Measurements from ENCODE around the gene VANGL1.

VANGL1 gene

DNA sequence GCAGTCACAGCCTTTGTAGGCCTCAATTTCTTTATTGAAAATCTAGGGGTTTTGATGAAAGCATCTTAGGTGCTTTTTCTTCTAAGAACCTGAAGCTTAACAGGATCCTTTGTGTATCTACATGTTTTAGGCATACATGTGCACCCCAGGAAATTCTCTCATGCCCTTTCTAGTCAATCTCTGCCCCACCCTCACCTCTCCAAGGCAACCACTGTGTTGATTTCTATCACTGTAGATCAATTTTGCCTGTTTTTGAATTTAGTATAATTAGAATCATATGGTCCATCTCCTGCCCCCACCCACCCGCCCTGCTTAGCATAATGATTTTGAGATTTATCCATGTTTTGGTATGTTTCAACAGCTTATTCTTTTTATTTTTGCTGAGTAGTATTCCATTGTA lies 19.4 kb downstream of the VANGL1 start:
- Histone ChIP-seq H3K4me3 (ENCODE audit: control insufficient read depth in 1 of 7, extremely low read depth in 1 of 7, insufficient read depth in 4 of 7, low read depth in 2 of 7, low read length in 6 of 7) (no peak overlapping the region), H3K27ac (ENCODE audit: insufficient read depth in 1 of 2, low read depth in 1 of 2, low read length in 2 of 2, poor library complexity in 1 of 2, severe bottlenecking in 2 of 2) (no peak overlapping the region), H3K9me3 (ENCODE audit: control extremely low read depth in 1 of 5, control insufficient read depth in 4 of 5, insufficient read depth in 2 of 5, low read depth in 1 of 5, low read length in 4 of 5) (no peaks in the 10 kb centered on the region), H3K4me1 (ENCODE audit: control extremely low read depth in 1 of 4, control insufficient read depth in 4 of 4, insufficient read depth in 4 of 4, low read length in 3 of 4) (peaks cover 0 to 10% (median under 1%) of the 10 kb centered on the region in 4 experiments), H3K36me3 (ENCODE audit: control insufficient read depth in 4 of 4, insufficient read depth in 4 of 4, low read length in 3 of 4) (peaks cover 24 to 75% (median 47%) of the 10 kb centered on the region in 4 experiments), H3K27me3 (replicated peaks in 2 of 5; ENCODE audit: control insufficient read depth in 4 of 5, insufficient read depth in 5 of 5, low read length in 4 of 5) (no peaks in the 10 kb centered on the region)
- DNase-seq = no peak
- ChIA-PET CTCF (interaction anchor here (0.8 to 2.4 kb wide), 4 partner anchors 9 to 53 kb away, joined by 3 to 8 read pairs (median 5); no protein-coding TSS in a partner anchor), POLR2A (no interaction called here)
- whole genome bisulfite sequencing (ENCODE audit: insufficient coverage) = no CpG with 5 or more reads among the region's 1 CpG

DNA sequence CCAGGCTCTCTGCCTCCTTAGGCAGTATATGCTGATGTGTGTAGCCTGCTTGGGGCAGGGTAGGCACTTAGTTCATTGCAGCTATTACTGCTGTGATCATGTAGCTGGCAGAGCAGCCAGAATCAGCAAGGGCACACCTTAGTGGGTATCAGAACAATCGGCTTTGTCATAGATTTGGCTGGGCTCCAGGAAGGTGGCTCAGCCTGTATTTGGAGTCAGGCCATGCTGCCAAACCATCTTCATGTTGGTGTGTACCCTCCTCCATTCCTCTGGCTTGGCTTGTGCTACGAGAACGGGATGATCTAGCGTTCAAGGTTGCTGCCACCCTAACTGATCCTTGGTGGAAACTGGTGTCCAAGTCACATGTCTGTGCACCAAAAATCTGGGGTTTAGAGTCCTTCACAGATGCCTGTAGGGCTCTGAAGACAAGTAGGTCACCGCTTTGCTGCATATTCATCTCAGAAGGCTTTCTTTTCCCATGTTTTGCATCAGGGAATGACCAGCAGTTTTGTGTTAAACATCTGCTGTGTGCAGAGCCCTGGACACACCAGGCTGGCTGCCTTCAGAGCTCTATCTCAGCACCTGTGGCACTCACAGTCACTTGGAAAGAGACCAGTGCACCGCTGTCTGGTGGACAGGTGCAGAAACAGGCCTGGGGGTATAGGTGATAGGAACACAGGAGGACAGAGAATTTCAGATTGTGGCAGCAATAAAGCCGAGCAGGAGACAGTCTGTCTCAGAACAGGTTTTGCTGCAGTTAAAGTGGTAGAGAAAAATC lies 23.7 kb downstream of the VANGL1 start:
- ChIA-PET CTCF (interaction anchor here (1.7 kb wide), 1 partner anchor 11 kb away, joined by 4 read pairs; no protein-coding TSS in a partner anchor), POLR2A (no interaction called here)
- Histone ChIP-seq H3K4me3 (ENCODE audit: control insufficient read depth in 1 of 7, extremely low read depth in 1 of 7, insufficient read depth in 4 of 7, low read depth in 2 of 7, low read length in 6 of 7) (no peak overlapping the region), H3K36me3 (ENCODE audit: control insufficient read depth in 4 of 4, insufficient read depth in 4 of 4, low read length in 3 of 4) (peaks cover 15 to 65% (median 45%) of the 10 kb centered on the region in 4 experiments), H3K27me3 (replicated peaks in 2 of 5; ENCODE audit: control insufficient read depth in 4 of 5, insufficient read depth in 5 of 5, low read length in 4 of 5) (no peaks in the 10 kb centered on the region), H3K27ac (ENCODE audit: insufficient read depth in 1 of 2, low read depth in 1 of 2, low read length in 2 of 2, poor library complexity in 1 of 2, severe bottlenecking in 2 of 2) (no peak overlapping the region), H3K9me3 (ENCODE audit: control extremely low read depth in 1 of 5, control insufficient read depth in 4 of 5, insufficient read depth in 2 of 5, low read depth in 1 of 5, low read length in 4 of 5) (peaks cover 0 to 4% (median 0%) of the 10 kb centered on the region in 5 experiments), H3K4me1 (ENCODE audit: control extremely low read depth in 1 of 4, control insufficient read depth in 4 of 4, insufficient read depth in 4 of 4, low read length in 3 of 4) (peaks cover 0 to 23% (median 14%) of the 10 kb centered on the region in 4 experiments)
- 92% methylated on average over 7 of the region's 7 CpGs for WGBS (ENCODE audit: insufficient coverage)
- no peak for DNase-seq

DNA sequence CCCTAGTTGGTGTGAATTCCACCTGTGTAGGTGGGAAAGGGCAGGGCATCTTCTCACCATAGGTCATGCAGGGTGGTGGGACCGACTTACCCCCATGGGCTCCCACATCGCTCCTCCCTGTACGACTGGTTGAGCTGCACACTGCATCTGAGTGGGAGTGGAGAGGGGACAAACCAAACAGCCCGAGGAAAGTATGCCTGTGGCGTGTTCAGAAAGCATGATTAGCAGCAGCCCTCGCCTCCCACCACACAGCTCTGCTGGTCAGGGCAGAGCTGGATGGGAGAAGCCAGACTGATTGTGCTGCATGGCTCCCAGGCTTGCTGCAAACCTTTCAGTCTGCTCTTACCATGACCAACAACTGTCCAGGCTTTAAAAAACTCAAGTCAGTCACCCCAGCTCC lies 24.4 kb downstream of the VANGL1 start:
- no peak overlapping the region for H3K27ac ChIP-seq (ENCODE audit: insufficient read depth in 1 of 2, low read depth in 1 of 2, low read length in 2 of 2, poor library complexity in 1 of 2, severe bottlenecking in 2 of 2)
- CTCF ChIA-PET = interaction anchor here (1.7 kb wide), 1 partner anchor 10 kb away, joined by 4 read pairs; no protein-coding TSS in a partner anchor

GRCh38 chr1:115666702-115667101 lies 24.9 kb downstream of the VANGL1 start:
- Histone ChIP-seq H3K27ac (ENCODE audit: insufficient read depth in 1 of 2, low read depth in 1 of 2, low read length in 2 of 2, poor library complexity in 1 of 2, severe bottlenecking in 2 of 2) (peak overlapping the region in 1 of 2 experiments; percentile 6), H3K27me3 (replicated peaks in 2 of 5; ENCODE audit: control insufficient read depth in 4 of 5, insufficient read depth in 5 of 5, low read length in 4 of 5) (no peaks in the 10 kb centered on the region), H3K4me1 (ENCODE audit: control extremely low read depth in 1 of 4, control insufficient read depth in 4 of 4, insufficient read depth in 4 of 4, low read length in 3 of 4) (peaks cover 0 to 35% (median 25%) of the 10 kb centered on the region in 4 experiments), H3K4me3 (ENCODE audit: control insufficient read depth in 1 of 7, extremely low read depth in 1 of 7, insufficient read depth in 4 of 7, low read depth in 2 of 7, low read length in 6 of 7) (no peak overlapping the region), H3K36me3 (ENCODE audit: control insufficient read depth in 4 of 4, insufficient read depth in 4 of 4, low read length in 3 of 4) (peaks cover 11 to 61% (median 44%) of the 10 kb centered on the region in 4 experiments), H3K9me3 (ENCODE audit: control extremely low read depth in 1 of 5, control insufficient read depth in 4 of 5, insufficient read depth in 2 of 5, low read depth in 1 of 5, low read length in 4 of 5) (peaks cover 0 to 4% (median 0%) of the 10 kb centered on the region in 5 experiments)
- CTCF ChIA-PET = interaction anchor here (1.7 kb wide), 1 partner anchor 10 kb away, joined by 4 read pairs; no protein-coding TSS in a partner anchor
- WGBS (ENCODE audit: insufficient coverage) = 96% methylated on average over 3 of the region's 4 CpGs
- no peak for DNase-seq
- POLR2A ChIA-PET = no interaction called here

More for the DNA sequence above, 24.4 kb downstream of the VANGL1 start:
- peaks cover 0 to 30% (median 21%) of the 10 kb centered on the region in 4 experiments for H3K4me1 ChIP-seq (ENCODE audit: control extremely low read depth in 1 of 4, control insufficient read depth in 4 of 4, insufficient read depth in 4 of 4, low read length in 3 of 4)
- no peaks in the 10 kb centered on the region for H3K27me3 ChIP-seq (replicated peaks in 2 of 5; ENCODE audit: control insufficient read depth in 4 of 5, insufficient read depth in 5 of 5, low read length in 4 of 5)
- peaks cover 0 to 4% (median 0%) of the 10 kb centered on the region in 5 experiments for H3K9me3 ChIP-seq (ENCODE audit: control extremely low read depth in 1 of 5, control insufficient read depth in 4 of 5, insufficient read depth in 2 of 5, low read depth in 1 of 5, low read length in 4 of 5)
- WGBS (ENCODE audit: insufficient coverage) = 100% methylated on average over 6 of the region's 6 CpGs
- DNase-seq = no peak
- H3K4me3 ChIP-seq (ENCODE audit: control insufficient read depth in 1 of 7, extremely low read depth in 1 of 7, insufficient read depth in 4 of 7, low read depth in 2 of 7, low read length in 6 of 7) = no peak overlapping the region
- H3K36me3 ChIP-seq (ENCODE audit: control insufficient read depth in 4 of 4, insufficient read depth in 4 of 4, low read length in 3 of 4) = peaks cover 15 to 58% (median 43%) of the 10 kb centered on the region in 4 experiments
- POLR2A ChIA-PET = no interaction called here

- peaks cover 10 to 58% (median 41%) of the 10 kb centered on the region in 4 experiments for H3K36me3 ChIP-seq (ENCODE audit: control insufficient read depth in 4 of 4, insufficient read depth in 4 of 4, low read length in 3 of 4)
- peaks cover 0 to 4% (median 0%) of the 10 kb centered on the region in 5 experiments for H3K9me3 ChIP-seq (ENCODE audit: control extremely low read depth in 1 of 5, control insufficient read depth in 4 of 5, insufficient read depth in 2 of 5, low read depth in 1 of 5, low read length in 4 of 5)
- CTCF ChIA-PET = interaction anchor here (0.7 to 3.3 kb wide), 5 partner anchors 9 to 60 kb away, joined by 3 to 16 read pairs (median 3); no protein-coding TSS in a partner anchor
- no CpG with 5 or more reads among the region's 1 CpG for WGBS (ENCODE audit: insufficient coverage)
- no peaks in the 10 kb centered on the region for H3K27me3 ChIP-seq (replicated peaks in 2 of 5; ENCODE audit: control insufficient read depth in 4 of 5, insufficient read depth in 5 of 5, low read length in 4 of 5)
- DNase-seq = no peak
- POLR2A ChIA-PET = no interaction called here
- no peak overlapping the region for H3K4me3 ChIP-seq (ENCODE audit: control insufficient read depth in 1 of 7, extremely low read depth in 1 of 7, insufficient read depth in 4 of 7, low read depth in 2 of 7, low read length in 6 of 7)
- H3K27ac ChIP-seq (ENCODE audit: insufficient read depth in 1 of 2, low read depth in 1 of 2, low read length in 2 of 2, poor library complexity in 1 of 2, severe bottlenecking in 2 of 2) = peak overlapping the region in 1 of 2 experiments; percentile 45
- peaks cover 0 to 37% (median 25%) of the 10 kb centered on the region in 4 experiments for H3K4me1 ChIP-seq (ENCODE audit: control extremely low read depth in 1 of 4, control insufficient read depth in 4 of 4, insufficient read depth in 4 of 4, low read length in 3 of 4)
Observed at GRCh38 chr1:115668579-115668978, 26.8 kb downstream of the VANGL1 start.

GRCh38 chr1:115669002-115669673 lies 27.4 kb downstream of the VANGL1 start:
- Histone ChIP-seq H3K27me3 (replicated peaks in 2 of 5; ENCODE audit: control insufficient read depth in 4 of 5, insufficient read depth in 5 of 5, low read length in 4 of 5) (no peaks in the 10 kb centered on the region), H3K4me1 (ENCODE audit: control extremely low read depth in 1 of 4, control insufficient read depth in 4 of 4, insufficient read depth in 4 of 4, low read length in 3 of 4) (peaks cover 0 to 37% (median 25%) of the 10 kb centered on the region in 4 experiments), H3K4me3 (ENCODE audit: control insufficient read depth in 1 of 7, extremely low read depth in 1 of 7, insufficient read depth in 4 of 7, low read depth in 2 of 7, low read length in 6 of 7) (peak overlapping the region in 1 of 7 experiments; percentile 16), H3K36me3 (ENCODE audit: control insufficient read depth in 4 of 4, insufficient read depth in 4 of 4, low read length in 3 of 4) (peaks cover 5 to 52% (median 37%) of the 10 kb centered on the region in 4 experiments), H3K27ac (ENCODE audit: insufficient read depth in 1 of 2, low read depth in 1 of 2, low read length in 2 of 2, poor library complexity in 1 of 2, severe bottlenecking in 2 of 2) (peak overlapping the region in 1 of 2 experiments; percentile 45), H3K9me3 (ENCODE audit: control extremely low read depth in 1 of 5, control insufficient read depth in 4 of 5, insufficient read depth in 2 of 5, low read depth in 1 of 5, low read length in 4 of 5) (peaks cover 0 to 4% (median 0%) of the 10 kb centered on the region in 5 experiments)
- peak in 2 of 3 donors; percentile 58 to 65 for DNase-seq
- no CpG with 5 or more reads among the region's 5 CpGs for WGBS (ENCODE audit: insufficient coverage)
- ChIA-PET POLR2A (no interaction called here), CTCF (interaction anchor here (0.7 to 3.3 kb wide), 5 partner anchors 9 to 61 kb away, joined by 3 to 16 read pairs (median 3); no protein-coding TSS in a partner anchor)
